Measurements from ENCODE around the gene COMMD1.

The COMMD1 gene

GRCh38 chr2:61970807-61971556, 65.5 kb downstream of the COMMD1 start:
- Histone ChIP-seq H3K4me3 (ENCODE audit: low read length) (no peak overlapping the region), H3K9me3 (replicated peaks; ENCODE audit: low read length) (no peaks in the 10 kb centered on the region), H3K4me2 (ENCODE audit: low read length) (no peak overlapping the region), H3K27me3 (ENCODE audit: control insufficient read depth, insufficient read depth, low read length) (no peaks in the 10 kb centered on the region), H3K36me3 (ENCODE audit: insufficient read depth, low read length) (no peaks in the 10 kb centered on the region), H3K4me1 (ENCODE audit: control insufficient read depth, insufficient read depth, low read length) (no peaks in the 10 kb centered on the region), H3K9ac (ENCODE audit: low read depth, low read length) (no peak overlapping the region)

GRCh38 chr2:61978522-61978921, 73.0 kb downstream of the COMMD1 start:
- H3K4me1 ChIP-seq (ENCODE audit: control insufficient read depth, insufficient read depth, low read length), result no peaks in the 10 kb centered on the region
- no peak overlapping the region for H3K4me2 ChIP-seq (ENCODE audit: low read length)
- H3K36me3 ChIP-seq (ENCODE audit: insufficient read depth, low read length), result no peaks in the 10 kb centered on the region
- no peaks in the 10 kb centered on the region for H3K27me3 ChIP-seq (ENCODE audit: control insufficient read depth, insufficient read depth, low read length)
- H3K4me3 ChIP-seq (ENCODE audit: low read length), result no peak overlapping the region
- no peak overlapping the region for H3K9ac ChIP-seq (ENCODE audit: low read depth, low read length)
- no peaks in the 10 kb centered on the region for H3K9me3 ChIP-seq (replicated peaks; ENCODE audit: low read length)

- Histone ChIP-seq H3K4me1 (ENCODE audit: control insufficient read depth, insufficient read depth, low read length) (no peaks in the 10 kb centered on the region), H3K36me3 (ENCODE audit: insufficient read depth, low read length) (no peaks in the 10 kb centered on the region), H3K4me2 (ENCODE audit: low read length) (no peak overlapping the region), H3K4me3 (ENCODE audit: low read length) (no peak overlapping the region), H3K9ac (ENCODE audit: low read depth, low read length) (no peak overlapping the region), H3K27me3 (ENCODE audit: control insufficient read depth, insufficient read depth, low read length) (no peaks in the 10 kb centered on the region), H3K9me3 (replicated peaks; ENCODE audit: low read length) (no peaks in the 10 kb centered on the region)
Observed at GRCh38 chr2:61980758-61981157, 75.3 kb downstream of the COMMD1 start.

- H3K27me3 ChIP-seq (ENCODE audit: control insufficient read depth, insufficient read depth, low read length), result no peaks in the 10 kb centered on the region
Observed at GRCh38 chr2:61984682-61985081, 79.2 kb downstream of the COMMD1 start.

GRCh38 chr2:61988462-61989366, 83.2 kb downstream of the COMMD1 start:
- Histone ChIP-seq H3K9ac (ENCODE audit: low read depth, low read length) (no peak overlapping the region), H3K4me3 (ENCODE audit: low read length) (no peak overlapping the region), H3K27me3 (ENCODE audit: control insufficient read depth, insufficient read depth, low read length) (no peaks in the 10 kb centered on the region), H3K9me3 (replicated peaks; ENCODE audit: low read length) (no peaks in the 10 kb centered on the region), H3K4me2 (ENCODE audit: low read length) (no peak overlapping the region), H3K4me1 (ENCODE audit: control insufficient read depth, insufficient read depth, low read length) (no peaks in the 10 kb centered on the region), H3K36me3 (ENCODE audit: insufficient read depth, low read length) (no peaks in the 10 kb centered on the region)

More at GRCh38 chr2:61984682-61985081, 79.2 kb downstream of the COMMD1 start:
- Histone ChIP-seq H3K4me2 (ENCODE audit: low read length) (no peak overlapping the region), H3K9ac (ENCODE audit: low read depth, low read length) (no peak overlapping the region), H3K4me3 (ENCODE audit: low read length) (no peak overlapping the region), H3K9me3 (replicated peaks; ENCODE audit: low read length) (no peaks in the 10 kb centered on the region), H3K36me3 (ENCODE audit: insufficient read depth, low read length) (no peaks in the 10 kb centered on the region), H3K4me1 (ENCODE audit: control insufficient read depth, insufficient read depth, low read length) (no peaks in the 10 kb centered on the region)

GRCh38 chr2:61993422-61994024, 88.0 kb downstream of the COMMD1 start:
- Histone ChIP-seq H3K4me3 (ENCODE audit: low read length) (no peak overlapping the region), H3K9ac (ENCODE audit: low read depth, low read length) (no peak overlapping the region), H3K36me3 (ENCODE audit: insufficient read depth, low read length) (no peaks in the 10 kb centered on the region), H3K4me2 (ENCODE audit: low read length) (no peak overlapping the region), H3K27me3 (ENCODE audit: control insufficient read depth, insufficient read depth, low read length) (no peaks in the 10 kb centered on the region), H3K9me3 (replicated peaks; ENCODE audit: low read length) (no peaks in the 10 kb centered on the region), H3K4me1 (ENCODE audit: control insufficient read depth, insufficient read depth, low read length) (no peaks in the 10 kb centered on the region)

GRCh38 chr2:61994531-61994930, 89.1 kb downstream of the COMMD1 start:
- Histone ChIP-seq H3K36me3 (ENCODE audit: insufficient read depth, low read length) (no peaks in the 10 kb centered on the region), H3K4me3 (ENCODE audit: low read length) (no peak overlapping the region), H3K9ac (ENCODE audit: low read depth, low read length) (no peak overlapping the region), H3K4me1 (ENCODE audit: control insufficient read depth, insufficient read depth, low read length) (no peaks in the 10 kb centered on the region), H3K9me3 (replicated peaks; ENCODE audit: low read length) (no peaks in the 10 kb centered on the region), H3K4me2 (ENCODE audit: low read length) (no peak overlapping the region), H3K27me3 (ENCODE audit: control insufficient read depth, insufficient read depth, low read length) (no peaks in the 10 kb centered on the region)

GRCh38 chr2:61995065-61995464, 89.6 kb downstream of the COMMD1 start:
- H3K4me1 ChIP-seq (ENCODE audit: control insufficient read depth, insufficient read depth, low read length), result no peaks in the 10 kb centered on the region
- no peaks in the 10 kb centered on the region for H3K27me3 ChIP-seq (ENCODE audit: control insufficient read depth, insufficient read depth, low read length)
- no peak overlapping the region for H3K9ac ChIP-seq (ENCODE audit: low read depth, low read length)
- H3K36me3 ChIP-seq (ENCODE audit: insufficient read depth, low read length), result no peaks in the 10 kb centered on the region
- H3K4me3 ChIP-seq (ENCODE audit: low read length), result no peak overlapping the region
- H3K4me2 ChIP-seq (ENCODE audit: low read length), result no peak overlapping the region
- no peaks in the 10 kb centered on the region for H3K9me3 ChIP-seq (replicated peaks; ENCODE audit: low read length)

GRCh38 chr2:61995515-61995914, 90.0 kb downstream of the COMMD1 start:
- H3K9ac ChIP-seq (ENCODE audit: low read depth, low read length), result no peak overlapping the region
- no peak overlapping the region for H3K4me2 ChIP-seq (ENCODE audit: low read length)
- H3K36me3 ChIP-seq (ENCODE audit: insufficient read depth, low read length), result no peaks in the 10 kb centered on the region

GRCh38 chr2:61998426-61998825, 93.0 kb downstream of the COMMD1 start:
- Histone ChIP-seq H3K4me3 (ENCODE audit: low read length) (no peak overlapping the region), H3K9ac (ENCODE audit: low read depth, low read length) (no peak overlapping the region), H3K9me3 (replicated peaks; ENCODE audit: low read length) (no peaks in the 10 kb centered on the region), H3K4me1 (ENCODE audit: control insufficient read depth, insufficient read depth, low read length) (no peaks in the 10 kb centered on the region), H3K27me3 (ENCODE audit: control insufficient read depth, insufficient read depth, low read length) (no peaks in the 10 kb centered on the region), H3K4me2 (ENCODE audit: low read length) (no peak overlapping the region), H3K36me3 (ENCODE audit: insufficient read depth, low read length) (no peaks in the 10 kb centered on the region)

More at GRCh38 chr2:61995515-61995914, 90.0 kb downstream of the COMMD1 start:
- Histone ChIP-seq H3K9me3 (replicated peaks; ENCODE audit: low read length) (no peaks in the 10 kb centered on the region), H3K4me3 (ENCODE audit: low read length) (no peak overlapping the region), H3K27me3 (ENCODE audit: control insufficient read depth, insufficient read depth, low read length) (no peaks in the 10 kb centered on the region), H3K4me1 (ENCODE audit: control insufficient read depth, insufficient read depth, low read length) (no peaks in the 10 kb centered on the region)

GRCh38 chr2:62000538-62000937, 95.1 kb downstream of the COMMD1 start:
- Histone ChIP-seq H3K27me3 (ENCODE audit: control insufficient read depth, insufficient read depth, low read length) (no peaks in the 10 kb centered on the region), H3K4me2 (ENCODE audit: low read length) (no peak overlapping the region), H3K4me1 (ENCODE audit: control insufficient read depth, insufficient read depth, low read length) (no peaks in the 10 kb centered on the region), H3K4me3 (ENCODE audit: low read length) (no peak overlapping the region), H3K9ac (ENCODE audit: low read depth, low read length) (no peak overlapping the region), H3K9me3 (replicated peaks; ENCODE audit: low read length) (no peaks in the 10 kb centered on the region), H3K36me3 (ENCODE audit: insufficient read depth, low read length) (no peaks in the 10 kb centered on the region)
